ENCODE results near the gene DHRS1. TPM values are rescaled to one million over a fixed set of nuclear protein-coding genes. Genes with fewer than 3 reads are reported as not detected.
"Not testable (repeated sequence)": the region's sequence is repeated elsewhere in the genome, so short reads cannot be mapped to it uniquely, and the experiment has no call there.

The DHRS1 gene
- total RNA-seq, 1 experiment from 2014 or later, result 20.9 TPM

DNA sequence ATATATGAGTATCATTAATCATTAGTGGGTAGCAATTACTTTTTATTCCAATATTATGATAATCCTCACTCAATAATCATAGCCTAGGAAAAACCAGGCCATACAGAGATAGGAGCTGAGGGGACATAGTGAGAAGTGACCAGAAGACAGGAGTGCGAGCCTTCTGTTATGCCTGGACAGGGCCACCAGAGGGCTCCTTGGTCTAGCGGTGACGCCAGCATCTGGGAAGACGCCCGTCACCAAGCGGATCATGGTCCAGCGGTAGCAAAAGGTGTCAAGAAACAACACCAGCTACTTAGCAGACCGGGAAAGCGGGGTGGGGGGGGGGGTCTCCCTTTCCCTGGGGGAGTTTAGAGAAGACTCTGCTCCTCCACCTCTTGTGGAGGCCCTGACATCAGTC, 28.3 kb upstream of the DHRS1 start:
- not testable (repeated sequence) for DNase-seq (ENCODE audit: low read depth)

DNA sequence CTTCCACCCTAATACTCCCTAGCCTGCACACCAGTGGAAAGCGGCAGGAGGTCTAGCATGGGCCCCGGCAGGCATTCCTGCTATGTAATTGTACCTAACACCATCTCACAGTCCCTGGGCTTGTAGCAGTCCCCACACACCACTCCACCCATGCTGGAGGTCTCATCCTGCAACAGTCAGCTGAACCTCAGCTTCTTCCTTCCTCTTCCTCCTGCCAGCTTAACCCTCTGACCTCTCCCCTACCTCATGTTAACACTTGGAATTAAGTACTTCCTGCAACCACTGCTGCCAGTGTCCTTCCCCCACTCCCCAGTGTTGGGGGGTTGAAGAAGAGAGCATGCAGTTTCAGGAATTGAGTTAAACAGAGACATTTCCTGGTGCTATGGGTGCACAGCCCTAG, 27.7 kb upstream of the DHRS1 start:
- no peak for DNase-seq (ENCODE audit: low read depth)

DNA sequence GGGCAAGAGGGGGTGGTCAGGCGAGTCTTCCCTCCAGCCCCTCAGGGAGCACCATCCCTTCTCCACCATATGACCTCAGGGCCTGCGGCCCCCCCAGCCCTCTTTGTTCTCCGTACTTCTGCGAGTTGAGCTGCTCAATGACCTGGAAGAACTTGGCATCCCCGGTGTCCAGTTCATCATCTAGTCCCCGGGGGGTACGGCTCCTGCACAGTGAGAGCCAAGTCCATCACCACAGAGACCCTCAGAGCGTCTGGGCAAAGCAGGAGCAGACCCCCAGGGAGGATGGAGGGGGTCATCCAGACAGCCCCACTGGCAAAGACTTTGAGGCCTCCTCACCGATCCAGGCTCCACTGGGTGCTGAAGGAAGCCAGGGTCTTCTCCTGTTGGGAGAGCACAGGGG, 26.4 kb upstream of the DHRS1 start:
- DNase-seq (ENCODE audit: low read depth), result no peak

GRCh38 chr14:24325041-24325530, 25.5 kb upstream of the DHRS1 start:
- DNase-seq (ENCODE audit: low read depth), result no peak

GRCh38 chr14:24324024-24324423, 24.4 kb upstream of the DHRS1 start:
- no peak for DNase-seq (ENCODE audit: low read depth)

DNA sequence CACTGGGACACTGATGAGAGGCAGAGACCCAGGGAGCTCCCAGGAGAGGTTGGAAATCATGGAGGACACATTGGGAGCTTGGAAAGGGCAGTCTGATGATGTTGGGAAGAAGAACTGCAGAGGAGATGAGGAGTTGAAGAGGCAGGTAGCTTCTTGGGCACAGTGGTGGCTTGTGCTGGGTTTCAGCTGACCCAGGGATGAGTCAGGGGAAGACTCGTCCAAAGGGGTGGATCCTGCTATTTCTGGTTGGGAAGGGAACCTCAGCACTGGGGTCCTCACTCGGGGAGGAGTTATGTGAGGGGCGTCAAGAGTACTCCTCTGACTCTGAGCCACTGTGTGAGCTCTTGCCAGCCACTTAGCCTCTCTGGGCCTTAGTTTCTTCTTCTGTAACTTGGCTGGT, 23.8 kb upstream of the DHRS1 start:
- no peak for DNase-seq (ENCODE audit: low read depth)

- DNase-seq (ENCODE audit: low read depth), result no peak
Measured at GRCh38 chr14:24322672-24323071, 23.1 kb upstream of the DHRS1 start.

DNA sequence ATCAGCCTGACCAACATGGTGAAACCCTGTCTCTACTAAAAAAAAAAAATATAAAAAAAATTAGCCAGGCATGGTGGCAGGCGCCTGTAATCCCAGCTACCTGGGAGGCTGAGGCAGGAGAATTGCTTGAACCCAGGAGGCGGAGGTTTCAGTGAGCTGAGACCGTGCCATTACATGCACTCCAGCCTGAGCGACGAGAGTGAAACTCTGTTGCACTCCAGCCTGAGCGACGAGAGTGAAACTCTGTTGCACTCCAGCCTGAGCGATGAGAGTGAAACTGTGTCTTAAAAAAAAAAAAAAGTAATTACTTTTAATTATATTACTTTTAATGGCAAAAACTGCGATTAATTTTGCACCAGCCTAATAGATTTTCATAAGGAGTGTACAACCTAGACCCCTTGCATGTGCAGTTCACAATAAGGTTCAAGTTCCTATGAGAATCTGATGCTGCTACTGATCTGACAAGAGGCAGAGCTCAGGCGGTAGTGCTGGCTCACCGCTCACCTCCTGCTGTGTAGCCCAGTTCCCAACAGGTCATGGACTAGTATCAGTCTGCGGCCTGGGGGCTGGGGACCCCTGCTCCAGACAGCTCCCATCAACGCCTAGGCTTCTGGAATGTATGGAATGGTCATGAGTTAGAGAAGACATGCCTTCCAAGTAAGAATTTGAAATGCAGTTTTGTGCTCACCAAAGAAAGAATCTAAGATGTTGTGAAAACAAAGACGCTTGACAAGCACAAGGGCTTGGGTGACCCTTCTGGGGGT, 21.8 kb upstream of the DHRS1 start:
- DNase-seq (ENCODE audit: low read depth), result no peak

DNA sequence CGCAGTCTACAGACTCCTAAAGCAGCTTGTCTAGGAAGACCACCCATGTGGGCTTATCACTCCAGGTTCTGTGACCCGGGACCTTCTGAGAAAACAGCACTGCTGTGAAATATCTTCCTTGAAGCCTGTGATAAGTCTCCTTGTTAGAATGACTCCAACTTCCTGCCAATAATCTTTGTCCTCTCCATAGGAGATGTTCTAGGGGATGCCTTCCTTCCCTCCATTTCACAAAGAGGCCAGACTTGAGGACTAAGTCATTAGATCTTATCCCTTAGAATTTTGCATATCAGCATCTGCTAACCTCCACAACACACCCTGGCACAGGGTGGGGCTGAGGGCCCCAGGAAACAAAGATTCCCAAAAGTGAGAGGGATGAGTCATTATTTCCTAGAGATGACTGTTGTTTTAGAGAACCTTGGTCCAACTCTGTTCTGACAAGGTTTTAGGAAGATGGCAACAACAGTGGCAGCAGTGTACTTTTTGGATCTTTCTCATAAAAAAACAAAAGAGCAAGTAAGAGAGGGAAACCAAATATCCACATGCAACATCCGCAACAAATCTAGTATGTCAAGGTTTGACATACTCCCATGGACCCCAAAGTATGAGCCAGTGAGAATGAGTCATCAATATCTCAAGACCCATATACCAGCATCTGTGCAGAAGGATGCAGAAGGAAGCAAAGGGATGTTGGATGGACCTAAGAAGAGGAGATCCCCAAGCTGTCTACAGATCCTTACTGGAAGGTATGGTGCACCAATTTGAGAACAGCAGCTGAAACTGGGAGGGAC, 17.8 kb upstream of the DHRS1 start:
- peak; percentile 68 for DNase-seq (ENCODE audit: low read depth)

DNA sequence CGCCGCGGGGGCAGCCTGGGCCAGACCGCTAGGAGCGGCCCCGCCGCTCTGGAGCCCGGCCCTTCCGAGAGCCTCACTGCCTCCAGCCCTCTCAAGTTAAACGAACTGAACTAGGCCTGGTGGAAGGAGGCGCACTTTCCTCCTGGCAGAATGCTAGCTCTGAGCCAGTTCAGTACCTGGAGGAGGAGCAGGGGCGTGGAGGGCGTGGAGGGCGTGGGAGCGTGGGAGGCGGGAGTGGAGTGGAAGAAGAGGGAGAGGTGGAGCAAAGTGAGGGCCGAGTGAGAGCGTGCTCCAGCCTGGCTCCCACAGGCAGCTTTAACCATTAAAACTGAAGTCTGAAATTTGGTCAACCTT, 17.0 kb upstream of the DHRS1 start:
- DNase-seq (ENCODE audit: low read depth), result no peak

DNA sequence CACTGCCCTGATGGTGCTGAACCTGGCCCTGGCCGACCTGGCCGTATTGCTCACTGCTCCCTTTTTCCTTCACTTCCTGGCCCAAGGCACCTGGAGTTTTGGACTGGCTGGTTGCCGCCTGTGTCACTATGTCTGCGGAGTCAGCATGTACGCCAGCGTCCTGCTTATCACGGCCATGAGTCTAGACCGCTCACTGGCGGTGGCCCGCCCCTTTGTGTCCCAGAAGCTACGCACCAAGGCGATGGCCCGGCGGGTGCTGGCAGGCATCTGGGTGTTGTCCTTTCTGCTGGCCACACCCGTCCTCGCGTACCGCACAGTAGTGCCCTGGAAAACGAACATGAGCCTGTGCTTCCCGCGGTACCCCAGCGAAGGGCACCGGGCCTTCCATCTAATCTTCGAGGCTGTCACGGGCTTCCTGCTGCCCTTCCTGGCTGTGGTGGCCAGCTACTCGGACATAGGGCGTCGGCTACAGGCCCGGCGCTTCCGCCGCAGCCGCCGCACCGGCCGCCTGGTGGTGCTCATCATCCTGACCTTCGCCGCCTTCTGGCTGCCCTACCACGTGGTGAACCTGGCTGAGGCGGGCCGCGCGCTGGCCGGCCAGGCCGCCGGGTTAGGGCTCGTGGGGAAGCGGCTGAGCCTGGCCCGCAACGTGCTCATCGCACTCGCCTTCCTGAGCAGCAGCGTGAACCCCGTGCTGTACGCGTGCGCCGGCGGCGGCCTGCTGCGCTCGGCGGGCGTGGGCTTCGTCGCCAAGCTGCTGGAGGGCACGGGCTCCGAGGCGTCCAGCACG, 16.4 kb upstream of the DHRS1 start:
- no peak for DNase-seq (ENCODE audit: low read depth)

DNA sequence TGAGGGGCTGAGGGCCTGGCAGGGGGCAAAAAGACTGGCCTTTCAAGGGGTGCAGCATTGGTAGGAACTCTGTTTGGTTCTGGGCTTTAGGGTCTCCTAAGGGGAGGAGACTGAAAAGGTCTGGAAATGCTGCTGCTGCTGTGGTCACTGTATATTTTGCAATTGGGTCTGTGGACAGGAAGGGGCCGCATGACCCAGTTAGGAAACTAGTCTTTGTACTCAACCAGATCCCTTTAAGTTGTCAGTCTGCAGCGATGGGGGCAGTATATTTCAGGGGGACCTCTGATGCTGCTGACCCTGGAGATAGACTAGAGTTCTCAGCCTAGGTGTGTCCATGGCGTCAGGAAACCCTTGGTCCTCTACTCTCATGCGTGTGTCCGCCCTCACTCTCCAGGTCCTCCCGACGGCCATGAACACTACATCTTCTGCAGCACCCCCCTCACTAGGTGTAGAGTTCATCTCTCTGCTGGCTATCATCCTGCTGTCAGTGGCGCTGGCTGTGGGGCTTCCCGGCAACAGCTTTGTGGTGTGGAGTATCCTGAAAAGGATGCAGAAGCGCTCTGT, 15.7 kb upstream of the DHRS1 start:
- no peak for DNase-seq (ENCODE audit: low read depth)

GRCh38 chr14:24314377-24315193, 15.0 kb upstream of the DHRS1 start:
- DNase-seq (ENCODE audit: low read depth), result no peak

DNA sequence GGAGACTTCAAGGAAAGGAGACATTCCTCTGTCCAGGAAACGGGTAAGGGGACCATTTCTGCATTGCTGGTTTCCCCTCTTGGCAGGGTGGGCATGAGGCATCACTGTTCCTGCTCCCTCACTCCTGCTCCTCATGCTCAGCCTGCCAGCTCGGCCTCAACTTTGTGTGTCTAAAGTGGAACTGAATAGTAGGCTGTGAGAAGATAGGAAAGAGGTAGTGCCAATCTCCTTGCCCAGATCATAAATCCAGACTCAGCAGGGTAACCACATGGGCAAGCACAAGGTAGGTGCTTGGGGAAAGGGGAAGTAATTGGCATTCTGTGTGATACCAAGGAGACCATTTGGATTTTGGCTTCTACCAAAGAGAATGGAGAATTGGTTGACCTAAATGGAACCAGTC, 14.3 kb upstream of the DHRS1 start:
- no peak for DNase-seq (ENCODE audit: low read depth)

GRCh38 chr14:24312736-24313507, 13.3 kb upstream of the DHRS1 start:
- DNase-seq (ENCODE audit: low read depth), result no peak

DNA sequence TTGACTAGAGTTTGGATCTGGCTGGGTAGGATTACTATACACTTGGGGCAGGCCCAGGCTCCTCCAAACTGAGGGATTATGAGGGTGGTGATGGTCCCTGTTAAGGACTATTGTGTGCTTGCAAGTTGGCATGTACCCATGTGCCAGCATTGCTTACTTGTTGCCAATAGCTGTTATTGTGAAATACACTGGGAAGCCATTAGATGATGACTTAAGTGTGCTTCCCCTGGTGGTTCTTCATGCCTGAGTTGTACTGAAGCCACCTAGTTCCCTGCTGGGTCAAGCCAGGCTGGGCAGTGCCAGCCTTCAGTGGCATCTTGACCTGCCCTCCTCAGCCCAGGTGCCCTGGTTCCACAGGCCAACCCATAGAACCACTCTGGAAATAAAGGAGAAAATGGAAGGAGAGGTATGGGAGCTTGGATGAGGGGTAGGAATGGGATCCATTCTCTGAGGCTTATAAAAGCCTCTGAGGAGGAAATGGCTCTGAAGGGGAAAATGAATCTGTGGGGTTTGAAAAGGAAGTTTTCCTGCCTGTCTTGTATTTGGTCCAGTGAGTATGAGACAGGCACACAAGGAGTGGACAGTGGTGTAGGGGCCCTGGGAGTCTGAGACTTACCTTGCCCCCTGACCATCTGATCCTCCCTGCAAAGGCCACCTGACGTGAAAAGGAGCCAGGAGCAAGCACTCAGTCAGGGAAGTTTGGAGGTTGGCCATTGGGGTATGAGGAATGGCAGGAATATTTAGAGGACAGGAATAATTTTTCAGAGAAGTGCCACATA, 12.4 kb upstream of the DHRS1 start:
- DNase-seq (ENCODE audit: low read depth), result no peak

GRCh38 chr14:24310646-24311604, 11.3 kb upstream of the DHRS1 start, which contains the start of gene LTB4R:
Gene LTB4R, plus strand, starts transcription at chr14:24311502. Its CDS starts 4,150 bp downstream, at chr14:24315652.
- DNase-seq (ENCODE audit: low read depth), result no peak

- DNase-seq (ENCODE audit: low read depth), result no peak
Measured at GRCh38 chr14:24310265-24310645, 10.7 kb upstream of the DHRS1 start.

Measured in M059J (cell line).